Measurements from ENCODE around the gene FHOD3.

FHOD3 gene

DNA sequence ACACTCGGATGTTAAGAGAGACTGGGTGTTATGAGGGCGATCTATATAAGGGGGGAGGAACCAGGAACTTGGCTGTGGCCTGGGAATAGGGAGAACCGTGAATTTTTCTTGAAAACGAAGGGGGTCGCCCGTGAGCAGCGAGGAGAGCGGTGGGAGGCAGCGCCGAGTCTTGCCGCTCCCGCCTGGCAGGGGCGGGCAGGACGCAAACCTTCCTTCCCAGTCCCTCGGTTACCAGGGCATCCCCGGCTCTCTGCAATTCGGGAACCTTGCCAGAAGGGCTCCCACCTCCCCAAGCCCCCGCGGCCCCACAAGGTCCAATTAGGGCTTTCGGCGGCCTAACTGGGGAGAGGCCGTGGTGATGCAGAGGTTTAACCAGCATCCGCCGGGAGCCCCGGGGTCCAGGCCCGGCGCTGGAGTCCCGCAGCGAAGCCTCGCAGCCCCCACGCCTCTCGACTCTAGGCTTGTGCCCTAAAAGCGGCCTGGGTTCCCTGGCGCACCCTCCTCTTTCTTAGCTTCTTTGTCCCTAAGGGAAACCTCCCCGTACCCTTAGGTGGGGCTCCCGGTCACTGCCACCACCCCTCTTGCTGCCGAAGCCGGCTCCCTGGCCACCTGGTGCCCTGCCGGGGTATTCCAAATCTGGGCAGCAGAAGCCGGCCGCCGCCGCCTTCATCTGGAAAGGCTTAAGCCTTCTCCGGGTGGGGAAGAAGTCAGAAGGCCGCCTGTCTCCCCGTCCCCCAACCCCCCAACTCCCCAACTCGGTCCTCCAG is 680 bp upstream of the FHOD3 start:
- DNase-seq, result no peak

DNA sequence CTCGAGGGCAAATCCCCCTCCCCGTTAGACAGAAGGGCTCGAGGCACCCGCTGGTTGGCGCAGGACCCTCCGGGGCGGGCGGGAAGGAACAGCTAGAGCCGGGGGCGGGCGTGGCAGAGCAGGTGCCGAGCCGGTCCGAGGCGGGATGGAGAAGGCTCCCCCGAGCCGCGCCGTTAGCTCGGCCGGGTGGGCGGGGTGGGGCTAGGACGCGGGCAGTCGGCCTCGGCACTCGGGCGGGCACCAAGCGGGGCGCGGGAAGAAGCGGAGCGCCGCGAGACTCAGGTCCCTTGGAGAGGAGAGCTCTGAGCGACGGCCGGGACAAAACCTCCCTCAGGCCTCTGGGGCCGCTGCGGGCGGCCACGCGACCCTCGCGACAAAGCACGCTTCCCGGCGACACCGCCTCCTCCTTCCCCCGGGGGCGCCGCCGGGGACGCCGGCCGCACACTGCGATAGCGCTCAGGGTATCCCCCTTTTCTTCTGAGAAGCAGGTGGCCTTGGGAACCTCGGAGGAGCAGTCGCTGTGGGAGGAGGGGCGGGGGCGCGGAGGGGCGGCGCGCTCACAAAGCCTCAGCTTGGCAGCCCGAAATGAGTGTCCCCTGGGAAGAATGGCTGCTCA is 721 bp downstream of the FHOD3 start:
- no peak for DNase-seq

DNA sequence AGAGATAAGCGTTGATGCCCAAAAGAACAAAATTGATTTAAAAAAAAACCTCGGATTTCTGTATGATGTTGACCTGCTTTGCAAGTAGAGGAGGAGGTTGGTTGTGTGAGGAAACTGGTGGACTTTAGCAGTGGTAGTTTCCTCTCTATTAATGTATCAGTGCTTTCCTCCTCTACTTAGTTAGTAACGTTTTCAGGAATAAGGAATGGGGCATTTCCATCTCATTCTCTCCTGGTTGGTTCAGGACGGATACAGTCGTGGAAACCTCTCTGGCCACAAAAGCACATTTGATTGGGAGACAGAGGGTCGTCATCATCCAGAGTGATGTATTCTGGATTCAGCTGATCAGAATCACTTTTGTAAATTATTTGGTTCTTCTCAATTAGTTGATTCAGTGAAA is 1.5 kb downstream of the FHOD3 start:
- no peak for DNase-seq

DNA sequence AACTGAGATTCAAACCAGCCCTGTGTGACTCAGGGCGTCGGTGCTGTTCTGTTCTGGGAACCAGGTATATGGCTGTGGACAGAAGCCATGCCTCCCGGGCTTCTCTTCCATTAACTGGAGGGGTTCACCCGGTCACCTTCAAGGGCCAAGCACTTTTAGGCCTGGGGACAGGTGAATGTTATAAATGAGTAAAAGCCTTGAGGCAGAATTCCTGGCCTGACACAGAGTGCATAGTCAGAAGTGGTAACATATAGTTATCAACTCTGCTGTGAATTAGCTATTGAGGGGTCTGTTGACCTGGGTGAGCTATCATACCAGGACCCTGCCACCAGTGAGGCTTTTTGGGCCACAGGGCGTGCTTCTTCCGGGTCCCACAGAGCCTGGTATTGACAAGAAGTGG is 2.7 kb downstream of the FHOD3 start:
- DNase-seq, result no peak

DNA sequence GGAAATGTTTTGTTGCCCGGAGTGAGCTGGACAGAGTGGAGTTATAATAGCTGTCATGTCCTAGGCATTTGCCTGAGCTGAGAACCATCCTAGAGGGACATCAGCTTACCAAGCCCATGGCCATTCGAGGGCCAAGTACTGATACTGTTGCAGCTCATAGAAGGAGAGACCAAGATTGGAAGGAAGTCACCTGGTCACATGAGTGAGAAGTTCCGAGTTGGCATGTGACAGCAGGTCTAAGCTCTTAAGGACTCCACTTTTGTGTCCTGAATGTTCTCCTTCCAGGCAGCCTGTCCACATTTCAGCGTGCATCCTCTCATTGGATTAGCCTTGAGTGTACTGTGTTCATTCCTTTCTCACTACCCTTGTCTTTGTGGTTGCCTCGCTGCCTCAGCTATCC is 4.4 kb downstream of the FHOD3 start:
- no peak for DNase-seq

DNA sequence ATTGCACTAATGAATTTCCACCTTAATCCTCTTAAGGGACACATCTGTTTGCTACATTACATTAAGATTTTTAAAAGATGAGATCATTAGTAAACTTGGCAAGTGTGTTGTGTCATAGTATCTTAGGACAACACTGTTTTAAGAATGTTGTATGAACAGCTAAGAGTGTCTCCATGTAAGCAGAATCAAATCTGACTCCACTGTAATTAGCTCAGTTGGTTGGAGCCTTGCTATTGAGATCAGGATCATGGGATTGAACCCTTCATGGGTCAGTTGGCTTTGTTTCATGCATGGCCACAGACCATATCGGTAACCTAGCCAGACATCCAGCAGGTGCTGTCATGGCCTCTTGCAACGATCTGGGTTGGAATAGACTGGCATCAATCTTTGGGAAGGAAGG is 5.2 kb downstream of the FHOD3 start:
- no peak for DNase-seq

DNA sequence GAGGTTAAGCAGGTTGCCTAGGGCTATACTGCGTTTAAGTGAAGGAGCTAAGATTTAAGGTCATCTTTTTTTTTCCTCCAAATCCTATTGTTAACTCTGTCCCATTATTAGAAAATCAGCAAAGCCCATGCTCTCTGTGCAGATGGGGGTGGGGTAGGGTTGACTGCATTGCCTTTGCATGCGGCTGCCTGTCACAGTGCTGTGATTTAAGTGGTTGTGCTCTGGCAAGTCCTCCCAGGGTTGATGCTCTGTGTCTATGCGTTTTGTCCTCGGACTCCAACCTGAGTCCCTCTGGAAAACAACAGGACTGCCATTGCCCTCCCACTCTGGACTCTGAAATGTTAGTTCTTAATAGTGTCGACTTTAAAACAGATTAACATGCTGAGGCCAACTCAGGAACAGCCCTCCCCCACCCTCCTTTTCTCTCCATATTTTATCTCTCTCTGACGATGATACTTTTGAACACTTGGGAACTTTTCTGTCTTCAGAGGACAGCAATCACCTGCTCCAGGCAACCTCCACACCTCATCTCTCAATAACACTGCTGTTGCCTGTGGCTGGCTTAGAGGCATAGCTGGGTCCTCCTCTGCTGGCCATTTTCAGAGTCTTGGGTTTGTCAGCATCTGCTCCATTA is 5.8 kb downstream of the FHOD3 start:
- no peak for DNase-seq

DNA sequence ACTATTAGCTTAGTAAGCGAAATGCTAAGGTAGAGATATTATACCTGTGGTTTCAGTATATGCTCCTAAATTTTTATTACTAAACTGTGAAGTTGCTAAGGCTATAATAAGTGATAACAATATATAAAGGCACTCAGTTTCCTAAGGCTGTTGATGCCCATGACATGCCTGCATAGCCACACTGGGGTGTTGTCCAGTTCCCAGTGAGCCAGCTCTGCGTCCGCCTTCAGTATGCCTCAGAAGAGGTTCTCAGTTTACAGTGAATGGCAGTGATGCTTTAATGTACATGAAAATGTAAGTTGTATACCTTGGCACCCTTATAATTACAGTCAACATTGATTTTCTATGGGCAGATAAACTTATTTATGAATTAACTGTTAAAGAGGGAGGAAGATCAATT is 7.2 kb downstream of the FHOD3 start:
- DNase-seq, result no peak

DNA sequence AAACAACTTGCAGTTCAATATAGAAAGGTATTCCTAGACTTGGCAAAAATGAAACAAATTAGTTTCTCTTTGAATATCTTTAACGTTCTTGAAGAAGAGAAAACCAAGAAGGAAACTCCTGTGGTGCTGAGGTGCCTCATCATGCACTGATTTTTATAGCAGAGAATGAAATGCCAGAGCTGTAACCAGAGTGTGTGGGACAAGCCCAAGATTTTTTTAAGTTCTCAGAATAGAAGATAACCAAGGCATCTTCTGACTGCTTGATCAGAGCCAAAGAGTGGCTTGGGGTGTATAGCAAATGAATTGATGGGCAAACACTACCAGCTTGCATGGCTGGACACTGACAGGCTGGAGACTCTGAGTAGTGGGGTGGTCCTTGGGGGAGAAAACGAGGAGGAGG is 7.9 kb downstream of the FHOD3 start:
- DNase-seq, result no peak

DNA sequence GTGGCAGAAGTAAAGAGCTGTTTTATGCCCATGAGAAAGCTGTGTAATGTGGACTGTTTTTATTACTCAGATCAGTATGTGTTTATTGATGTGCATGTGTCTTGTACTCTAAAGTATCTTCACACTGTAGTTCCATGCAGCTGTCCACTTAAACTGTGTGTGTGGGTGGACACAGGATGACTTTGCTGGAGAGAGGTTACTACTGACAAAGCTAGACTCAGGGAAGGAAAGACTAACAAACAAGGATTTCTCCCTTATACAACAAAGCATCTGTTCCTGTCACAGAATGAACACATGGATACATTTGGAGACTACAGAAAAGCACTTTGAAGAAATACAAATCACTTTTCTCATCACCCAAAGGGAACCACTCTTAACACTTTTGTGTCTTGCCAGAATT is 10.0 kb downstream of the FHOD3 start:
- no peak for DNase-seq

DNA sequence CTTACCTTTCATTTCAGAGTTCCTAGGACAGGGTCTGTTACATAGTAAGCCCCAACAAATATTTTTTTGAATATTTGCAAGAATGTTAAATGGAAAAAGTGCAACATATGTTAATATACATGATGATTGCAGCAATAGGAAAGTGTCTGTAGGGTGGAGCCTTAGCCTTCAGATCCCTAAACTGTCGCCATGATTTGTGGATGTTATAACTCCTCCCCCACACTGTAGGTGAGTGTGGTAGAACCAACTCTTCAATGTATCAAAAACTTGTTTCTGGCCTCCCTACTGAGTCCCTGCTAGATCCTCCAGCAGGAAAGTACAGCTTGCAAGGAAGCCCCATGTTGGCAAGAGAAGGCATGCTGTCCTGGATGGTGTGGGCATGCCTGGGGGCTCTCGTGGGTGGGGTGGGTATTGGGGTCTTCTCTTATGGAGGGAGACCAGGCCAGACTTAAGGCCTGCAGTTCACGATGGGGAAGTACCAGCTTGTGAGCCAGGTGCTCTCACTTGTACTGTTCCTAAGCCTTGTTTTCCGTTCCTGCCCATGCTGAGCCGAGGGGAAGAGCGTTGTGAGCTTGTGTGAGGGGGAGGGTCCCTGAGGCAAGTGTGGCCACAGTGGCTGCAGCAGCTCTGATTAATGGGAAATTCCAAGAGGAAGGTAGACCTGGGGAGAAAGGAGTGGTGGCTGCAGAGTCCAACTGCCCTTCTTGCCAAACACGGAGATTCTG is 11.4 kb downstream of the FHOD3 start:
- no peak for DNase-seq

DNA sequence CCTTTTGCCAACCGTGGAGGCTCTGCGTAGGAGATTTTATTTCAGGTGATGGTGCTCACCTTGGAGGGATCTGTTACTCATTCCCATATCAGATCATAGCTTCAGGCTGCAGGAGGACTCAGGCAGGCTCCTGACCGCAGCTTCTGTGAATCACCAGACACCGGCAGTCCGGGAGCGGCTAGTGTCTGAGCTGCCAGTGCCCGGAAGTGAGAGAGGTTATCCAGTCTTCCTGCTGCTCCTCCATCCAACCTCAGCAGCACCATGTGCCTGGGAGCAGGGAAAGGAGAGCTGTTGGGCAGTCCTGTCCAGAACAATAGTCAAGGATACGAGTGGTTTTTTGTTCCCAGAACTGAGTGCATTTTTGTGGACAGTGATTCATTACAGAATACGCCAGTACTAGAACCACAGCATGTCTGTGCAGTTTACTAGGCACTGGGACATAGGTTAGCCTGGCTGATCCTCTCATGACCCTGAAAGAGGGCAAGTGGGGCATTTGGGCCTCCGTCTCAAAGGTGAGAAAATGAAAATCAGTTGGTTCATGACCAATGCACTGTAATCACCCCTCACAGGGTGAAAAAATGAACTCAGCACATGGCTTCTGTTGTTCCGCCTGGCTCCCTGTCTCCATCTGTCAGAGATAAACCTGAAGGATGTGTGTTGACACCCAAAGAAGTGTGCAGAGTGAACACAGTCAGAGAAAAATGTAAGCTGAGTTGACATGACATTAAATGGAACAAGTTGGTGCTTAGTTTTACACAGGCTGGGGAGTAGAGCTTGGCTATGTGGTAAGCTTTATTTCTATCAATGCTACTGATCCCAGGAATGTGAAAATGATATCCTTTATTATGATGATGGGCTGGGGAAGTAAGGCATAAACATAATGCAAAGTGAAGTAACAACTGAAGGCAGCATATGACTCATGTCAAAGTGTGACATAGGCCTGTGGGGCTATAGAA is 12.2 kb downstream of the FHOD3 start:
- DNase-seq, result no peak

DNA sequence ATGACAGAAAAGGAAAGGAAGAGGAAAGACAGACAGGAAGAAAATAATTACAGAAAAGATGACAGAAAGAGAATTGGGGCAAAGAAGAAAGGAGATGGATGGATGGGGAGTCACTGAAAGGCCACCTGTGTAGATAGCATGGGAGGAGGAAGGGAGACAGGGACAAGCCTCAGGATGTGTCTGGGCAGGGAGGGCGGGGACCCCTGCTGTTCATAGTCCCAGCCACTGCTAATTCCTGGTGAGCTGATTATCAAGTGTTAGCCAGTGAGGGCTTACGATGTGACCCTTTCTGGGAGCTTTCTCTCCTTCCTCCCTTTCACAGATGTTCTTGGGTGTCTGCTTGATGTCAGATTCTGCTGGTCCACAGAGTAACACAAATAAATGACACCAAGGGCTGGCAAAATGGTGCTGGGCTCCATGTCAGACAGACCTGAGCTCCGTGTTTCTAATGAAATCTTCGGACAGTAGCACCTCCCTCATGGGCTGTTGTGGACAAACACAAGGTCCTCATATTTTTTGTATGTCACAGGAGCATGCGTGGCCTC is 13.6 kb downstream of the FHOD3 start:
- DNase-seq, result no peak

DNA sequence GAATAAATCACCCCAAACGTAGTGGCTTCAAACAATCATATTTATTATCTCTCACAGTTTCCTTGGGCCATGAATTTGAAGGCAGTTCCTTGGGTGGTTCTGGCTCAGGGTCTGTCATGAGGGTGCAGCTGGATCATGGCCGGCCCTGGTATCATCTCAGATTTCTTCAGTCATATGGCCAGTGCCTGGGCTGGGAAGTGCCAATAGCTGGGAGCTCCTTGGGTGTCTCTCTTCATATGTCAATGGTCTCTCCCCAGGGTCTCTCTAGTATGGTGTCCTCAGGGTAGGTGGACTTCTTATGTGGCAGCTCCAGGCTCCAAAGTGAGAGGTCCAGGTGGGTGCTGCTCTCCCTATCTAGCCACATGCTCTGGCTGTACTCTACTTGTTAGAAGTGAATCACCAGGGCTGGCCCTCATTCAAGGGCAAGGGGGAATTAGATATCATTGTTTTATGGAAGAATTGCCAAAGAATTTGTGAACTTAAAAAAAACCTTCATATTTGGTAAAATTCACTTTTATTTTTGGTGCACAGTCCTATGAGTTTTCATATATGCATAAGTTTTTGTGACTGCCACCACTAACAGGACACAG is 15.4 kb downstream of the FHOD3 start:
- DNase-seq, result no peak

DNA sequence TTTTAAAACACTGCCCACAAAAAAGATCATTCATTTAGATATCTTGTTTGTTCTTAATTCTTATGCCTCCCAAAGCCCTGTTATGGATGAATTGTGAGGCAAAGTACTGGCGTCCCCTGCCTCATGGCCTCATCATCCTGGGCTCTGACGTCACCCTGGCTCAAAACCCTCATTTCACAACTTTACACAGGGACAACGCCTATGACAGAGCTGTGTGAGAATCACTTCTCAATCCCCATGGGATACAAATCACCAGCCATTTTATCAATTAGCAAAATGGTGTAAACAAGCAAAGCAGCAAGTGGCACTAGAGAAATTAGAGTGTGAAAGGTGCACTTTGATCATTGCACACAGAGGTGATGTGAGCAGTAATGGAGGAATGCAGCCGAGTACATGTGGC is 16.6 kb downstream of the FHOD3 start:
- DNase-seq, result no peak

DNA sequence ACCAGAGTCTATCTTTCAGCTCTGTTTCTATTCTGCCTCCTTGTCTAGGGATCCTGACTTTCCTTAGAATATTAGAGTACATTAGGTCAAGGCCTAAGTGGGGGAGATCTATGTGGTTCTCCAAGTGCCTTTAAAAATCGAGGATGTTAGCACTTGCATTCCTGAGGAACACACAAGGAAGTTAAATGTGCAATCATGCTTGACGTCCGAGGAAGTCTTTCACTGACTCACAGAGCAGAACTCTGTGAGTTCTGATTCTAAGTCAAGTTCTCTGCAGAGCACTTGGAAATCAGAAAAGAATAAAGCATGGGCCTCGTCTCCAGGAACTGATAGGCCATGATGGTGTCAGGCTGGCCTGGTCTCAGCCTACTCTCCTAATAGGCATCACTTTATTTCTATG is 17.2 kb downstream of the FHOD3 start:
- DNase-seq, result no peak

DNA sequence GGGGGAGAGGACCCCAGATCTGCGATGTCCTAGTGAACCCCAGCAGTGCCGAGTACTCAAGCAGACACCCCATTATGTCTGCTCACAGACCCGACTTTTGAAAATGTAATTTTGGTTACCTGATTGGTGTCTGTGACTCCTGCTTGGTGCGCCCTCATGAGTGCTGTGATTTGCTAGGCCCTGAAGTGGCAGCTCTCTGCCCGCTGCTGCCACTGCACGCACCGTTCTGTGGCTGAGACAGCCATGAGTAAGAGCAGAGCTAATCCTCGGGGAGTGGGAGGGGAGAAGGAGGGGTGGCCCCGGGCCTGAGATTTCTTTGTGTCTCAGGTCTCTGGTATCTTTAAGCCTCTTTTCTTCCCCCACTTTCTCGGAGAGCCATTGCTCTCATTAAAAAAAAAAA is 18.2 kb downstream of the FHOD3 start:
- DNase-seq, result no peak

DNA sequence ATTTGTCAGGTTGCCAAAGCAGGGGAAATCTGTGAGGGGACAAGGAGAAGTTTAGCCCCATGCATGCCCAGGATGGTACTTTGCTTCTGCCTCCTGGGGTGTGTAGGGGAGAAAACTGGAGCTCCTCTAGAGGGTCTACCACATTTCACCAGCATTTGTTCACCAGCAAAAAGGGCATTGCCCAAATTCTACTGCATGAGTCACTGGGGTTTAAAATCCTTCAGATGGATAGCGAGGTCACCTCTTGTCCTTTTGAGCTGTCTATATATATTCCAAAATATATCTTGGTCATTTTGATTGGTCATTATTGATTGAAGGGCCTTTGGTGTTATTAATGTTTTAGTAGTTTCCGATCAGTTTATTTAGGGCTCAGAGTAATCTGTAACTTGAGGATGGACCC is 18.7 kb downstream of the FHOD3 start:
- no peak for DNase-seq

DNA sequence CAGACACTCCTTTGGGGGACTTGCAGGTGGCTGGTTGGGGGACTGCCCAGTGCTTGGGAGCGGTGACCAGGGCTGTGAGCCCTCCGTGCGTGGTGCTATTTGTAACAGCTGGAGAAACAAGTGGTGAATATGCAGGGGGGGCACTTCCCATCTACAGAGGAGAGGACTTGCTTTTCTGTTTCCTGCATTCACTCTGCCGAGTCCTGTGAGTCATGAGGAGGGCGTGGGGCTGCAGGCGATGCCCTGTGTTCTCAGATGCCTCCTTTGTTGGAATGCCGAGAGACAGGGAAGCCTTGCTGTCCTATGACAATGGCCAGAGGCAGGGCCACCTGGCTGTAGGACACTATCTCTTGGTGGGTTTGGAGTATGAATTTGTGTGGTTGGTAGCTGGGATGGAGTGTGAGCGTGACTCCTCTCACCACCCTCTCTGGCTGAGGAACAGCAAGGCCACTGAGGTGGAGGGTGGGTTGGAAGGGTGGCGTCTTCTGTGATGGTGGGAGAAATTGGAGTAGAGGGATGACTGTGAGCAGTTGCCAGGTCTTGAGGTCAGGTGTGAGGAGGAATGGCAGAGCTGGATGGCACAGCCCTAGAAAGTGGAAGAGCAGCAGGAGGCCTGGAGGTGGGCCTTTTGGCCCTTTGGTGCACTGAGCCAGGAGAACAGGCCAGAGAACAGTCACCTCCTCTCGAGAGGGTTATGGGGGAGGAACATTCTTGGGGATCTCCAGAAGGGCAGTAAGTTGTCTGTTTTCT is 24.3 kb downstream of the FHOD3 start:
- no peak for DNase-seq

DNA sequence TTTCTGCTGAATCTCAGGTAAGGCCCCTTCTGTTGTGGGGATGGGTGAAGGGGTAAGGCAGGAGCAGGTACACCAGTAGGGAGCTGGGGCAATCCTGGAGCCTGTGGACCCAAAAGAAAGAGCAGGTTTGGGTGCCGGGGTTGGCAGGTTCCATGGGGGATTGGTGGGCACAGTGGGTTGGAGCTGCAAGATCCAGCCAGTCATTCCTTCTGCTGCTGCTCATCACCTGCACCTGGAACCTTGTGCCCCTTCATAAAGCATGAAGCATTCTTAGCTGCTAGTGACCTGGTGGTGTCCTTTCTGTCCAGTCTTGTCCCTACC is 24.9 kb downstream of the FHOD3 start:
- DNase-seq, result no peak

DNA sequence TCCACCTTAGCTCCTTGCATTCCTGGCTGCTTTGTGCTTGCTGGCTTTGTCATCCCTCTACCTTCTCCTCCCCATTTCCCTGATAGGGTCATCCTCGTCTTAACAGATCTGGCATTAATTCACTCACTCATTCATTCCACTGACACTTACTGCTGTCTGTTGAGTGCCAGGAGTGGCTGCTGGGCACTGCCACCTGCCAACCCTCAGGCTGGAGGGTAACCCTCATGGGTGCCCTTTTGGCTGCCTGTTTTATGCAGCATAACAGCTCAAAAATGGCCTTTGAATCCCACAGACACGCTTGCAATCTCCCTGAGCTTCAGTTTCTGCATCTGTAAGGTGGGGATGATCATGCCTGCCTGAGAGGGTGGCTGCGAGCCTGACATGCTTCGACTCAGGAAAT is 25.2 kb downstream of the FHOD3 start:
- no peak for DNase-seq
